SIG-M5 treated with dmso at 0.1 percent for 504 hours (cell line): ENCODE measurements around the gene SIX5.

Source experiments
- DNase-seq: peaks from one replicate; lab custom pipeline; 2025; ENCODE audit not compliant: unreplicated experiment; lab: John Stamatoyannopoulos, UW

The SIX5 gene

DNA sequence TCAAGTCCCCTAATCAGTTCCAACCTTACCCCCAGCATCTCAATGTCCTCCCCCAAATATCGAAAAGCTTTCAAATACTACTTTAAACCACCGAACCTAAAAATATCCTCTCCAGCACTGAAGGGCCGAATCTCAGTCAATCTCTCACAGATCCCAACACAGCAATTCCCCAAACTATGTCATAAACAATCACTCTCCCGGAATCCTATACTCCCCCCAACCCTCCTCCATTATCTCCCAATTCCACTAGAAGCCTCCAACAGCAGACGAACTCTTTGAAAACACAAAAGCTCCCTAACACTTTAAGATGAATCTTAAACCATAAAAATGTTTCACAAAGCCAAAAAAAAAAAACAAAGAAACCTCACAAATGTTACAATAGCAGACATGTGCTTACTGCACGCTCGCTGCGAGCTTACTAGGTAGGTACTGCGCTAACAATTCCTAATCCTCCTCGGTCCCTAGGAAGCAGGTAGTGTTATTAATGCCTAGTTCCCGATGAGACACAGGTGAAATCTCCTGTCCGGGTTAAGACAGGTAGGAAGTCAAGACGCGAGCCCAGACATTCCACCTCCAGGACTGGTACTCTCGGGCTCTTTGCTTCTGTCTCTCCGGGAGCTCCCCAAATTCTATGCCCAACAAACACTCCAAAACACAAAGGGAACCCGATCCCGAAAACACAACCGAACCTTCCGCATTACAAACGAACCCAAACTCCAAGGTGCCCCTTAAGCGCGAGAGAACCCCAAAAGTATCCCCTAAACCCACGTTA lies 52.5 kb downstream of the SIX5 start:
- DNase-seq, result no peak

DNA sequence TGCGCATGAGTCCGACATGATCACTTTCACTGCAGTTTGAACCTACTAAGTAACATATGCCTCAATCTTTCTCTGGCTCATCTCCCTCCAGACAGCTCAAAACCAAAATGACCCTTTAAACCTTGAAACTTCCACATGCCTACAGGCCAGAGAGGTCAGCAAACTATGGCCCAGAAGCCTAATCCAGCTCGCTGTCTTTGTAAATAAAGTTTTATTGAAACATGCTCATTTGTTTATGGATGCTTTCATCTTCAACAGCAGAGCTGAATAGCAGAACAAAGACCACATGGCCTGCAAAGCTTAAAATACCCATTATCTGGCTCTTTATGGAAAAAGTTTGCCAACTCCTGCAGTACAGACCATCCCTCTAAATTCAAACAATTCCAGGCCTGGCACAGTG lies 53.9 kb downstream of the SIX5 start:
- DNase-seq, result no peak
